Measurements from ENCODE around the gene RNF149. TPM values are rescaled to one million over a fixed set of nuclear protein-coding genes. Genes with fewer than 3 reads are reported as not detected.

Gene RNF149
- total RNA-seq, 1 donor from 2014 or later: 45.0 TPM

GRCh38 chr2:101273056-101273455 is 35.4 kb downstream of the RNF149 start:
- H3K4me3 ChIP-seq (ENCODE audit: low read depth, low read length): no peak overlapping the region
- no peak for TF ChIP-seq CTCF (conservative IDR thresholded peaks at IDR 0.05; ENCODE audit: low read depth, low read length)
- DNase-seq (ENCODE audit: low read depth): no peak

DNA sequence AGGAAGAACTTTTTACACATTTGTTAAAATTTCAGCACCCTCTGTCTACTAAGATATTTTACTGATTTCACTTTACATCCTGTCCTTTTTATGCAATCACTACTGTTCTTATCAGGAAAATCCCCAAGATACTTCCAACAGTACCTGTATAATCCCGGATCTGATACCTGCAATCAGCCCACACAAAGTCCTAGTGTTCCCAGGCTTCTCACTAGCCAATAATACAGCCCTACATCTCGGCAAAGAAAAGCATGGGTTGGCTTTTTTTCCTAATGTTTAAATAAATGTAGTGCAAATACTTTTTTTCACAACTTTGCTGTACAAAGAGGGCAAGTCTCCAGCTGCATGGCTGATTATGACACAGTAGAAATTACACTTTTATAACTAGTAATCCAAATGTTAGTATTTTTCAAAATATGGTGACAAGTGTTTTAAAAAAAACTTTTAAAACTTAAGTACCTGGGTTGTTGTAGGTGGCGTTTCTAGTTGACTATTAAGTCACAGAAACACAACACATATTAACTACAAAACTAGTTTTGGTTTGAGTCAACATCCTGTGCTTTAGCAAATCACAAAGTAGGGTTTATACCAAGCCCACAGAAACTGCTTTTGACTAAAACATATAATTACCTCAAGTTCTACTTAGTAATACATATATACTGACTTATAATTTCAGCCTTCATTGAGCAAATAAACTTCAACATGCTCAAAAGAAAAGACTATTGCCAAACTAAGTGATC is 36.3 kb downstream of the RNF149 start:
- H3K4me3 ChIP-seq (ENCODE audit: low read depth, low read length): no peak overlapping the region
- no peak for TF ChIP-seq CTCF (conservative IDR thresholded peaks at IDR 0.05; ENCODE audit: low read depth, low read length)
- DNase-seq (ENCODE audit: low read depth): no peak

DNA sequence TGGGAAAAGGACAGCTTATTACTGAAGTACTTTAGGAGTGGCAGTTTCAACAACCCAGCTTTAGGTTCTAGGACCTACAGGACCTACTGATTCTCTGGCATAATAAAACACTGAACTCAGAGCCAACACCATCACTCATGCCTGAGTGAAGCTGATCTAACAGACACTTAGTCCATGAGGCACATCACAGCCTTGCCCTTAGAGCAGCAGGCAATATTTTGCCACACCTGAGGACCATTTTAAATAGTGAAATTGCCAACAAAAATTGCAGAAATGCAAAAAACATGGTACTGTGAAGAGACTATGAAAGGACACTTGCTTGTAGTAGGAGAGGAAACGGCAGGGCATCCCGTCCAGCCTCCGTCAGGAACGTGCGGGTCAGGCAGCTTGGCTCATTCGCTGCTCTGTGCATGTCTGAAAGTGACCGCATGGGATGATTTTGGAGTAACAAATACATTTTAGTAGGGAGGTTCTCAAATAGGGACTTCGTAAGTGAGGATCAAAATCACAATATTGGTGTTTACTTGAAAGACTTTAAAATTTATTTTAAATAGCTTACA is 37.7 kb downstream of the RNF149 start:
- H3K4me3 ChIP-seq (ENCODE audit: low read depth, low read length): no peak overlapping the region
- no peak for DNase-seq (ENCODE audit: low read depth)
- no peak for TF ChIP-seq CTCF (conservative IDR thresholded peaks at IDR 0.05; ENCODE audit: low read depth, low read length)

GRCh38 chr2:101267671-101268656 is 40.5 kb downstream of the RNF149 start:
- H3K4me3 ChIP-seq (ENCODE audit: low read depth, low read length): no peak overlapping the region
- TF ChIP-seq CTCF (conservative IDR thresholded peaks at IDR 0.05; ENCODE audit: low read depth, low read length): no peak
- no peak for DNase-seq (ENCODE audit: low read depth)

DNA sequence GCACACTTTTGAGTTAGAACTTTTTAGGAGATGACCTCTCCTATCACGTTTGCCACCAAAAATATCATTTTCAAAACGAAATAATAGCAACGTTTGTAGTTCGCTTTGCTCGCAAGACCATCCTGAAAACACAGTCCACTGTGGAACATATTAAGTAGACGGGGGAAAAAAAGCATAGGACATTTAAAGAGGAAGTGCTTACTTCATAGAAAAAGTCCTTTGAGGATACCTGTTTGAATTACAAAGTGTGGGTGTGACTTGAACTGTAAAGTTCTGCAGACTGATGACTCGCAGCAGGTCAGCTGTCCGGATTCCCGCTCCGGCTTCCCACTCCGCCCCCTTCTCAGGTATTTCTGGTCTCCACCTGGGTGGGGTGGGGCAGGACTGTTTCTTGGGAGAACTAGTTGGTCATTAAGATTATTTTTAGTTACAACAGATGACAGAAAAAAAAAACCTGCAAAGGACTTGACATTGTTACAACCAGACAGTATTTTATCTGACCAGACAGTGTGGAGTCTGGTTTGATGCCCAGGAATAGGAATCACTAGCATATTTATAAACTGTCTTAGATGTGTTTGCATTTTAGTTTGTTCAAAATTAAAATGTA is 42.5 kb downstream of the RNF149 start:
- TF ChIP-seq CTCF (conservative IDR thresholded peaks at IDR 0.05; ENCODE audit: low read depth, low read length): no peak
- no peak for DNase-seq (ENCODE audit: low read depth)
- H3K4me3 ChIP-seq (ENCODE audit: low read depth, low read length): no peak overlapping the region

GRCh38 chr2:101264360-101264939 is 44.1 kb downstream of the RNF149 start:
- H3K4me3 ChIP-seq (ENCODE audit: low read depth, low read length): no peak overlapping the region
- no peak for DNase-seq (ENCODE audit: low read depth)
- no peak for TF ChIP-seq CTCF (conservative IDR thresholded peaks at IDR 0.05; ENCODE audit: low read depth, low read length)

Measured in epithelial cell of proximal tubule (primary cell).